Loucy (cell line): Measurements from ENCODE around the gene DLGAP3.

Experiments
- H2AFZ ChIP-seq: fragments of 200-600 bp; sonication (generic); 2 replicates; pipeline ENCODE4 v1.6.0; 2016; ENCODE audit warnings: antibody characterized with exemption, mild to moderate bottlenecking, low read length, moderate library complexity
- H3F3A ChIP-seq: fragments of 200-600 bp; 2 replicates; pipeline ENCODE4 v1.6.0; 2016; ENCODE audit warnings: antibody characterized with exemption, low read depth, mild to moderate bottlenecking
- H3K27me3 ChIP-seq: fragments of 200-600 bp; sonication (generic); 2 replicates; pipeline ENCODE4 v1.6.1; 2014; ENCODE audit warnings: low read length, mild to moderate bottlenecking; ENCODE audit not compliant: insufficient read depth, poor library complexity, severe bottlenecking
- H3K36me3 ChIP-seq: fragments of 200-600 bp; sonication (generic); 2 replicates; pipeline ENCODE4 v1.6.1; 2016; ENCODE audit warnings: low read length; ENCODE audit not compliant: insufficient read depth
- H3K4me1 ChIP-seq: fragments of 200-600 bp; sonication (generic); 2 replicates; pipeline ENCODE4 v1.5.1; 2014; ENCODE audit warnings: low read length, mild to moderate bottlenecking; ENCODE audit not compliant: insufficient read depth, poor library complexity, severe bottlenecking
- H3K4me2 ChIP-seq: fragments of 200-600 bp; sonication (generic); 2 replicates; pipeline ENCODE4 v1.6.0; 2014; ENCODE audit warnings: antibody characterized with exemption, low read length, low read depth, mild to moderate bottlenecking; ENCODE audit not compliant: poor library complexity, severe bottlenecking
- H3K4me3 ChIP-seq: fragments of 200-600 bp; sonication (generic); 2 replicates; pipeline ENCODE4 v1.5.1; 2014; ENCODE audit warnings: low read length, mild to moderate bottlenecking, mixed read lengths; ENCODE audit not compliant: poor library complexity, severe bottlenecking
- H3K79me2 ChIP-seq: fragments of 200-600 bp; sonication (generic); 2 replicates; pipeline ENCODE4 v1.6.1; 2014; ENCODE audit warnings: low read length; ENCODE audit not compliant: insufficient read depth
- H3K9ac ChIP-seq: fragments of 200-600 bp; sonication (generic); 2 replicates; pipeline ENCODE4 v1.6.0; 2014; ENCODE audit warnings: mild to moderate bottlenecking, low read depth, low read length, moderate library complexity; ENCODE audit not compliant: poor library complexity, severe bottlenecking
- H3K9me2 ChIP-seq: fragments of 200-600 bp; sonication (generic); replicated peaks from 2 replicates; pipeline ENCODE4 v1.6.1; 2016; ENCODE audit warnings: low read depth, low read length, mixed read lengths
- H3K9me3 ChIP-seq: fragments of 200-600 bp; sonication (generic); 2 replicates; pipeline ENCODE4 v1.6.1; 2014; ENCODE audit warnings: mild to moderate bottlenecking, antibody characterized with exemption, low read length, low read depth; ENCODE audit not compliant: insufficient read depth
- H4K20me1 ChIP-seq: fragments of 200-600 bp; sonication (generic); 2 replicates; pipeline ENCODE4 v1.6.0; 2014; ENCODE audit warnings: antibody characterized with exemption, low read length, mild to moderate bottlenecking; ENCODE audit not compliant: insufficient read depth, poor library complexity, severe bottlenecking
- EZH2phosphoT487 ChIP-seq: fragments of 200-600 bp; IDR thresholded peaks from 2 replicates; pipeline ENCODE4 v1.6.1; 2018; ENCODE audit warnings: antibody characterized with exemption, mild to moderate bottlenecking, moderate library complexity, borderline replicate concordance
- TF ChIP-seq, protein P1 (sequence below): fragments of 200-600 bp; sonication (generic); conservative IDR thresholded peaks from 2 replicates; pipeline ENCODE4 v1.5.1; 2014; ENCODE audit warnings: mild to moderate bottlenecking, antibody characterized with exemption, low read length

The DLGAP3 gene

DNA sequence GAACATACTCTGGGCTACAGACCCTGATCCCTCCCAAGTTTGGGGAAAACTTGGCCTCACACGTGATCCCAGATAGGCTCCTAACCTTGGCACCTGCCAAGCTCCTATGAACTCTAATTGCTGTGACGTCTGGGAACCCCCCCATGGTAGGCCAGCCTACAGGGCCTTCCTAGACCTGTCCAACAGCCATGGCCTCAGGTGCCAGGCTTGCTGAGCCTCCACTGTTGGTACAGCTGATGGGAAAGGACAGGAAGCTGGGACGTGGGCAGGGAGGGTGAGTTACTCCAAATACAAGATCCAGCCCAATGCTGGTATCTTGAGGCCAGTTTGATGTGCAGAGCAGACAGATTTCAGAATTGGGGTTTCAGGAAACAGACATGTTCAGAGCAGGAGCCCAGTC, 89.0 kb downstream of the DLGAP3 start:
- H3K4me2 ChIP-seq = no peak overlapping the region
- no peaks in the 10 kb centered on the region for H3K79me2 ChIP-seq
- no peaks in the 10 kb centered on the region for H3K27me3 ChIP-seq
- peaks cover 9% of the 10 kb centered on the region for H3K4me1 ChIP-seq
- no peak overlapping the region for H3K9ac ChIP-seq
- H3F3A ChIP-seq = no peaks in the 10 kb centered on the region
- no peaks in the 10 kb centered on the region for H3K36me3 ChIP-seq
- no peaks in the 10 kb centered on the region for H4K20me1 ChIP-seq
- H3K4me3 ChIP-seq = no peak overlapping the region
- TF ChIP-seq EZH2phosphoT487 = no peak
- TF ChIP-seq, protein P1, sequence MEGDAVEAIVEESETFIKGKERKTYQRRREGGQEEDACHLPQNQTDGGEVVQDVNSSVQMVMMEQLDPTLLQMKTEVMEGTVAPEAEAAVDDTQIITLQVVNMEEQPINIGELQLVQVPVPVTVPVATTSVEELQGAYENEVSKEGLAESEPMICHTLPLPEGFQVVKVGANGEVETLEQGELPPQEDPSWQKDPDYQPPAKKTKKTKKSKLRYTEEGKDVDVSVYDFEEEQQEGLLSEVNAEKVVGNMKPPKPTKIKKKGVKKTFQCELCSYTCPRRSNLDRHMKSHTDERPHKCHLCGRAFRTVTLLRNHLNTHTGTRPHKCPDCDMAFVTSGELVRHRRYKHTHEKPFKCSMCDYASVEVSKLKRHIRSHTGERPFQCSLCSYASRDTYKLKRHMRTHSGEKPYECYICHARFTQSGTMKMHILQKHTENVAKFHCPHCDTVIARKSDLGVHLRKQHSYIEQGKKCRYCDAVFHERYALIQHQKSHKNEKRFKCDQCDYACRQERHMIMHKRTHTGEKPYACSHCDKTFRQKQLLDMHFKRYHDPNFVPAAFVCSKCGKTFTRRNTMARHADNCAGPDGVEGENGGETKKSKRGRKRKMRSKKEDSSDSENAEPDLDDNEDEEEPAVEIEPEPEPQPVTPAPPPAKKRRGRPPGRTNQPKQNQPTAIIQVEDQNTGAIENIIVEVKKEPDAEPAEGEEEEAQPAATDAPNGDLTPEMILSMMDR = no peak
- no peaks in the 10 kb centered on the region for H3K9me2 ChIP-seq
- no peak overlapping the region for H2AFZ ChIP-seq
- H3K9me3 ChIP-seq = no peaks in the 10 kb centered on the region

DNA sequence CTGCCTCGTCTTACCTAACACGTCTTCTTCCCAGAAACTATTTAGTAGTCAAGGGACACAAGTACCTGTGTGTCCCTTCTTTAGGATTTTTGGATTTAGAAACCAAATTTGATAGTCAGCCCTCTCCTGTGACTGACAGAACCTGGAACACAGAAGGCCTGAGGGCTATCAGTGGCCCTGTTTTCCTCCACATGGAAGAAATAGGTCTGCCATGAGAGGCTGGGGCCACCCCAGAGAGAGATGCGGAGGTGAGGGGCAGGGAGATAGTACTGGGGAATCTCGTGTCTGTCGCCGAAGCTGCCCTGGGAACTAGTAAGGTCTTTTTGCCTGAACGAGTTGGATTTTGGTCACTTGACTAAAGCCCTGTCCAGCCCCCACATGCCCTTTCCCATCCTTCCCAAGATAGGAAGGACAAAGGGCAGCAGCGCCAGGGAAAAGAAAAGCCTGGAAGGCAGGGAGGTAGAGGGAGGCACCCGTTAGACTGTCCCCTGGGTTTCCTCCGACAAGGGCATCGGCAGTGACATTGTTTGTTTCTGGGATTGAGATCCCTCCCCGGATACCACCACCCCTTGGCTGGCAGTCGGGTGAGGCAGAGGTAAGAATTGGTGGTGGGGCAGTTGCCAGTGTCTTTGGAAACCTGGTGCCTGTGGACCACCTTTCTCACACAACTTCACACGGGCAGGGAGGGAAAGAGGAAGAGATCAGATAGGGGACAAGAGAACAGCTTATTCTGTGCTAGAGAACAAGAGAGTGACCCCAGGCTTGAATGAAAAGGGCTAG, 89.7 kb downstream of the DLGAP3 start:
- no peaks in the 10 kb centered on the region for H4K20me1 ChIP-seq
- no peak overlapping the region for H3K4me3 ChIP-seq
- H3K27me3 ChIP-seq = no peaks in the 10 kb centered on the region
- no peaks in the 10 kb centered on the region for H3K9me3 ChIP-seq
- no peak overlapping the region for H2AFZ ChIP-seq
- peaks cover 9% of the 10 kb centered on the region for H3K4me1 ChIP-seq
- no peak overlapping the region for H3K4me2 ChIP-seq
- no peaks in the 10 kb centered on the region for H3F3A ChIP-seq
- TF ChIP-seq EZH2phosphoT487 = no peak
- TF ChIP-seq, protein P1 = no peak
- no peaks in the 10 kb centered on the region for H3K36me3 ChIP-seq
- no peak overlapping the region for H3K9ac ChIP-seq
- no peaks in the 10 kb centered on the region for H3K79me2 ChIP-seq
- no peaks in the 10 kb centered on the region for H3K9me2 ChIP-seq

DNA sequence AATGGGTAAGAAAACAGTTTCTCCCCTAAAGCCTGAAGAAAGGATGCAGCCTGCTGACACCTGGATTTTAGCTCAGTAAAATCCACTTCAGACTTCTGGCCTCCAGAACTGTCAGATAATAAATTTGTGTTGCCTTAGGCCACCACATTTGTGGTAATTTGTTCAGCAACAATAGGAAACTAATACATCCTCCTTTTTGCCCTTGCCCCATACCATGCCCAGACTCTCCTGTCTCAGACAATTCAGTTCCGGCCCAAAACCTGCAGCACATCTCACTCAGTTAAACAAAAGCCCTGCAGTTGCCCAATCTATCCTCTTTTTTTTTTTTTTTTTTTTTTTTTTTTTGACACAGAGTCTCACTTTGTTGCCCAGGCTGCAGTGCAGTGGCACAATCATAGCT, 95.7 kb downstream of the DLGAP3 start:
- Histone ChIP-seq H2AFZ (no peak overlapping the region), H3K9ac (no peak overlapping the region), H3K79me2 (no peaks in the 10 kb centered on the region), H3K36me3 (no peaks in the 10 kb centered on the region), H4K20me1 (no peaks in the 10 kb centered on the region), H3K27me3 (no peaks in the 10 kb centered on the region), H3K4me3 (no peak overlapping the region), H3K9me3 (no peaks in the 10 kb centered on the region), H3K4me2 (no peak overlapping the region), H3K4me1 (no peaks in the 10 kb centered on the region), H3F3A (no peaks in the 10 kb centered on the region), H3K9me2 (no peaks in the 10 kb centered on the region)
- TF ChIP-seq EZH2phosphoT487 = no peak
- TF ChIP-seq, protein P1 = no peak
